ENCODE data around the gene PANK3.
A peak's percentile ranks its signal among the peaks of the same experiment; 100 is the strongest.

PANK3 gene

DNA sequence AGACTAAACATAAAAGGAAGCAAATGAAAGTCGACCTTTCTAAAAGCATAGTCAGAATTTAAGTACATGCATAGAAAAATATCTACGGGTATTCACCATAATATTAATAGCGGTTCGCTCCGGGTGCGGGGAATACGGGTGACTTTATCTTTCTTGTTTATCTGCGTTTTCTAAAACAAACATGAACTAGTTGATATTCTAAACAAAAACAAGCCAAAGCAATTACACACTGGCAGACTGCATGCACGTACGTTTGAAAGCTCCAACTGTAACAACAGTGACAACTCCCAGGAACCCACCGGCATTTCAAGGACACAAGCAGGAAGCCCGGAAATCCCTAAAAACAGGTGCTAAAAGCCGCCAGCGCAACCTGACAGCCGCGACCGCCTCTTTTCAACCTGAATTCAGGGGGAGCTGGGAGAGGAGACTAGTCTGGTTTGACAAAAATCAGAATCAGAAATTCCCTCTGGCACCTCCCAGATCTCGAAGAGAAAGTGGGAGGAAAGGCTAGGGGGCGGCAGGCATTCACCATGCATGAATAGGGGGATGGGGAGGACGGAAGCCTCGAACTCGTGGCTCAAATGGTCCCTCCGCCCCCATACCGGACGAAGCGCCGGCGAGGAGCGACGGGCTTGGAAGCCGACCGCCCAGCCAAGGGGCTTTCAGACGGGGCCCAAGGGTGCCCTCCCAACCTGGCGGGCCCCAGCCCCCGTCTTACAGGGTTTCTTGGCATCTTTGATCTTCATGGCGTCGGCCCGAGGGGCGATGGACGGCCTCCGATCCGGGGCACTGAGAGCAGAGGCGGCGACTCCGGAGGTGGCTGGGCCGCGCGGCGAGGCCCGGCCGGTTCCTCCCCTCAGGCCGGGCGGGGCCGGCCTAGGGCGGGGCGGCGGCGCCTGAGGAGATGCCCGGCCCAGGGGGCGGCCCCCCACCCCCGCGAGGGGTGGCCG, at the start of gene PANK3:
Gene PANK3, minus strand, starts transcription at position 831 of the 950 bp plus-strand sequence. Its CDS starts 85 bp downstream, at position 746.
- Mint-ChIP-seq H3K4me3 (peak within 1 kb of the TSS; percentile 92), H3K9me3 (peaks cover 5% of the 10 kb centered on the region), H3K27me3 (ENCODE audit: low read depth) (peaks cover under 1% of the 10 kb centered on the region), H3K27ac (peak within 1 kb of the TSS; percentile 92), H3K4me1 (ENCODE audit: low read depth) (peaks cover 40% of the 10 kb centered on the region), H3K36me3 (ENCODE audit: low read depth) (peaks cover 18% of the 10 kb centered on the region)

GRCh38 chr5:168624850-168625364, 45.7 kb upstream of the PANK3 start:
- Mint-ChIP-seq H3K27me3 (ENCODE audit: low read depth) (peaks cover 3% of the 10 kb centered on the region), H3K4me1 (ENCODE audit: low read depth) (no peaks in the 10 kb centered on the region), H3K27ac (no peak overlapping the region), H3K9me3 (peaks cover under 1% of the 10 kb centered on the region), H3K4me3 (no peak overlapping the region), H3K36me3 (ENCODE audit: low read depth) (no peaks in the 10 kb centered on the region)

DNA sequence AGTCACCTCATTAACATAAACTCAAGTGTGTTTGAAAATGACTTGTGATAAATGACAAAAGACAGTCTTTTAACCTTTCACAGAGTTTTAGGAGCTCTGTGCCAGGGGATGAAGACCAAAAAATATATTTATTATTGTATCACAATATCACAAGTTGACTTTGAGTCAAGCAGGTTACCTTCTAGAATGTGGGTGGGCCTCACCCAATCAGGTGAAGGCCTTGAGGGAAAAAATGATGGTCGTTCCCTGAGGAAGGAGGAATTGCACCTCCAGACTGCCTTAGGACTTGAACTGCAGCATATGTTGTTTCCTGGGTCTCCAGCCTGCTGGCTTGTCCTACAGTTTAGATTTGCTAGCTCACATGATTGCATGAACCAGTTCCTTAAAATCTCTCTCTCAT, 41.6 kb upstream of the PANK3 start:
- no peaks in the 10 kb centered on the region for H3K36me3 Mint-ChIP-seq (ENCODE audit: low read depth)
- H3K27ac Mint-ChIP-seq, result no peak overlapping the region
- H3K4me1 Mint-ChIP-seq (ENCODE audit: low read depth), result no peaks in the 10 kb centered on the region
- no peaks in the 10 kb centered on the region for H3K9me3 Mint-ChIP-seq
- no peaks in the 10 kb centered on the region for H3K27me3 Mint-ChIP-seq (ENCODE audit: low read depth)
- H3K4me3 Mint-ChIP-seq, result no peak overlapping the region

GRCh38 chr5:168614661-168615060, 35.5 kb upstream of the PANK3 start:
- no peaks in the 10 kb centered on the region for H3K9me3 Mint-ChIP-seq
- H3K4me3 Mint-ChIP-seq, result no peak overlapping the region
- H3K27me3 Mint-ChIP-seq (ENCODE audit: low read depth), result no peaks in the 10 kb centered on the region
- H3K27ac Mint-ChIP-seq, result no peak overlapping the region
- H3K4me1 Mint-ChIP-seq (ENCODE audit: low read depth), result peaks cover 2% of the 10 kb centered on the region
- no peaks in the 10 kb centered on the region for H3K36me3 Mint-ChIP-seq (ENCODE audit: low read depth)

GRCh38 chr5:168613996-168614395, 34.8 kb upstream of the PANK3 start:
- Mint-ChIP-seq H3K27me3 (ENCODE audit: low read depth) (no peaks in the 10 kb centered on the region), H3K4me3 (no peak overlapping the region), H3K36me3 (ENCODE audit: low read depth) (no peaks in the 10 kb centered on the region), H3K9me3 (no peaks in the 10 kb centered on the region), H3K4me1 (ENCODE audit: low read depth) (peaks cover 2% of the 10 kb centered on the region), H3K27ac (no peak overlapping the region)

GRCh38 chr5:168613396-168613795, 34.2 kb upstream of the PANK3 start:
- no peaks in the 10 kb centered on the region for H3K9me3 Mint-ChIP-seq
- H3K4me1 Mint-ChIP-seq (ENCODE audit: low read depth), result peaks cover 2% of the 10 kb centered on the region
- no peak overlapping the region for H3K27ac Mint-ChIP-seq
- no peaks in the 10 kb centered on the region for H3K27me3 Mint-ChIP-seq (ENCODE audit: low read depth)
- no peaks in the 10 kb centered on the region for H3K36me3 Mint-ChIP-seq (ENCODE audit: low read depth)
- H3K4me3 Mint-ChIP-seq, result no peak overlapping the region

GRCh38 chr5:168612996-168613395, 33.8 kb upstream of the PANK3 start:
- Mint-ChIP-seq H3K36me3 (ENCODE audit: low read depth) (no peaks in the 10 kb centered on the region), H3K27ac (no peak overlapping the region), H3K9me3 (no peaks in the 10 kb centered on the region), H3K4me1 (ENCODE audit: low read depth) (peaks cover 3% of the 10 kb centered on the region), H3K27me3 (ENCODE audit: low read depth) (no peaks in the 10 kb centered on the region), H3K4me3 (no peak overlapping the region)

DNA sequence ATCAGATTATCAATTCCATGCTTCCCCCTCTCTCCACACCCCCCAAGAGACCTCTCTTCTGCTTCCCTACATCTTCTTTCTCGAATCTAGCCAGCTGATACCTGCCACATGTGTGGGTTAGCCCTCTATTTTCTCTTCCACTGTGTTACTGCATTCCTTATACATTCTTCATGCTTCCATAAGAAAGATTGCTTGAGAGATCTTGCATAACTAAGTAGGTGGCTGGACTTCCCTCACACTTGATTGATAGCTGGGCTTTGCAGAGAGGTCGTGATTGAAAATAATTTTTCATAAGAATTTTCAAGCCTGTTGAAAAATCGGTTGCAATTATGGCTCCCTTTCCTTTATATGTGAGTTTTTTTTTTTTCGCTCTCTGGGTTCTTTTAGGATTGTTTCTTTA, 33.0 kb upstream of the PANK3 start:
- H3K36me3 Mint-ChIP-seq (ENCODE audit: low read depth), result no peaks in the 10 kb centered on the region
- H3K27me3 Mint-ChIP-seq (ENCODE audit: low read depth), result no peaks in the 10 kb centered on the region
- peaks cover 6% of the 10 kb centered on the region for H3K4me1 Mint-ChIP-seq (ENCODE audit: low read depth)
- H3K27ac Mint-ChIP-seq, result no peak overlapping the region
- H3K9me3 Mint-ChIP-seq, result no peaks in the 10 kb centered on the region
- H3K4me3 Mint-ChIP-seq, result no peak overlapping the region

DNA sequence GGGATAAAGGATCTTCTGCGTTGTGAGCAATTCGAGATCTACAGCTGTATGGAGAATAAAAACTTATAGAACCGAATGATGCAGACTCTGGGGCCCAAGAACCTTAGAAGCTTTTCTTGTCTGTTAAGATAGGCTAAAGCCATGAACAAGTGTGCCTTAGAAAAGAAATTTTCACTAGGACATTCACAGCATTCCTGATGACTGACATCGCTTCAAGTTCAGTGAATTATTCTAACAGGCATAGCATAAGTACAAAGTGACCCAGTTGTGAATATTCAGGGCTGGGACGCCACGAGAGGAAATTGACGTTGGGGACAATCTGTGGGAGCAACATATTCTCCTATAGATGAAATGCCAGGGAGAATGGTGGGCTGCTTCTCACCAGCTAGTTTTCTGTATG, 32.0 kb upstream of the PANK3 start:
- Mint-ChIP-seq H3K4me3 (no peak overlapping the region), H3K27me3 (ENCODE audit: low read depth) (no peaks in the 10 kb centered on the region), H3K36me3 (ENCODE audit: low read depth) (no peaks in the 10 kb centered on the region), H3K27ac (no peak overlapping the region), H3K9me3 (no peaks in the 10 kb centered on the region), H3K4me1 (ENCODE audit: low read depth) (peaks cover 6% of the 10 kb centered on the region)

GRCh38 chr5:168609806-168610482, 30.8 kb upstream of the PANK3 start:
- Mint-ChIP-seq H3K4me3 (no peak overlapping the region), H3K4me1 (ENCODE audit: low read depth) (peaks cover 6% of the 10 kb centered on the region), H3K9me3 (no peaks in the 10 kb centered on the region), H3K36me3 (ENCODE audit: low read depth) (no peaks in the 10 kb centered on the region), H3K27ac (no peak overlapping the region), H3K27me3 (ENCODE audit: low read depth) (no peaks in the 10 kb centered on the region)

DNA sequence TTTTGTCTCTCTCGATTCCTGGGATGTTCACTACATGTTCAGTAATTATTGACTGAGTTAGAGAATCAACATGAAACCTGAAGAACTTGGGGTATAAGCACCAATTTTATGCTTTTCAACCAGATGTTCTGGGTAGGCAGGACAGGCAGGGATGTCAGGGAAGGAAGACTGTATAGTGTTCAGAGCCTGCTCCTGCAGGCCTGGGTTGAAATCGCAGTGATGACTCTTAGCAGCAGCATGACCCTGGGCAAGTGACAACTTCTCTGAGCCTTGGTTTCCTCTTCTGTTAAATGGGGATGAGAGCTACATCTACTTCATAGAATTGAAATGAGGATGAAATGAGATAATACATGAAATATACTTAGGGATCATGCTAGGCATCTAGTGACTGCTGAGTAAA, 29.7 kb upstream of the PANK3 start:
- Mint-ChIP-seq H3K27me3 (ENCODE audit: low read depth) (no peaks in the 10 kb centered on the region), H3K4me1 (ENCODE audit: low read depth) (peaks cover 6% of the 10 kb centered on the region), H3K4me3 (no peak overlapping the region), H3K27ac (no peak overlapping the region), H3K36me3 (ENCODE audit: low read depth) (no peaks in the 10 kb centered on the region), H3K9me3 (no peaks in the 10 kb centered on the region)

- Mint-ChIP-seq H3K27ac (no peak overlapping the region), H3K36me3 (ENCODE audit: low read depth) (no peaks in the 10 kb centered on the region), H3K4me3 (no peak overlapping the region), H3K27me3 (ENCODE audit: low read depth) (no peaks in the 10 kb centered on the region), H3K9me3 (no peaks in the 10 kb centered on the region), H3K4me1 (ENCODE audit: low read depth) (peaks cover 6% of the 10 kb centered on the region)
Measured at GRCh38 chr5:168608386-168608785, 29.2 kb upstream of the PANK3 start.

GRCh38 chr5:168607946-168608345, 28.8 kb upstream of the PANK3 start:
- H3K36me3 Mint-ChIP-seq (ENCODE audit: low read depth), result no peaks in the 10 kb centered on the region
- no peak overlapping the region for H3K27ac Mint-ChIP-seq
- no peaks in the 10 kb centered on the region for H3K9me3 Mint-ChIP-seq
- H3K4me3 Mint-ChIP-seq, result no peak overlapping the region
- H3K4me1 Mint-ChIP-seq (ENCODE audit: low read depth), result peaks cover 4% of the 10 kb centered on the region
- no peaks in the 10 kb centered on the region for H3K27me3 Mint-ChIP-seq (ENCODE audit: low read depth)

DNA sequence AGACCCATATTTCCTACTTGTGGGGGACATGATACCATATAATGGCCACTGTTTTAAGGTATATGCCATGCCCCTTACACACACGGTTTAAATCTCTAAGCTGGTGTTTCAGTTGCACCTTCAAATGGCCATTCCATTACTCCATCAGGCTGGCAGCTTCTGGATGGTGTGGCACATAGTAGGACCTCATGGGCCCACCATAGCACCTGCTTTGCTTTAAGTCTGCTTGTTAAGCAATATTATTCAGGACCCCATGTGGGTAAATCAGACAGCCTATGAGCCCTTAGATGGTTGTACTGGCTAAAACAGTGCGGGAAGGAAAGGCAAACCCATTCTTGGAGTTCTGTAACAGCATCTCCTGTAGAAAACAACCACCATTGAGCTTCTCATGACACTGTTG, 27.4 kb upstream of the PANK3 start:
- Mint-ChIP-seq H3K27ac (no peak overlapping the region), H3K36me3 (ENCODE audit: low read depth) (no peaks in the 10 kb centered on the region), H3K4me1 (ENCODE audit: low read depth) (peaks cover 4% of the 10 kb centered on the region), H3K9me3 (no peaks in the 10 kb centered on the region), H3K4me3 (no peak overlapping the region), H3K27me3 (ENCODE audit: low read depth) (no peaks in the 10 kb centered on the region)

GRCh38 chr5:168604436-168604835, 25.3 kb upstream of the PANK3 start:
- Mint-ChIP-seq H3K9me3 (no peaks in the 10 kb centered on the region), H3K4me1 (ENCODE audit: low read depth) (peaks cover 4% of the 10 kb centered on the region), H3K4me3 (no peak overlapping the region), H3K27ac (no peak overlapping the region), H3K36me3 (ENCODE audit: low read depth) (no peaks in the 10 kb centered on the region), H3K27me3 (ENCODE audit: low read depth) (no peaks in the 10 kb centered on the region)
